Measurements from ENCODE around the gene TMEM132D.

TMEM132D gene

DNA sequence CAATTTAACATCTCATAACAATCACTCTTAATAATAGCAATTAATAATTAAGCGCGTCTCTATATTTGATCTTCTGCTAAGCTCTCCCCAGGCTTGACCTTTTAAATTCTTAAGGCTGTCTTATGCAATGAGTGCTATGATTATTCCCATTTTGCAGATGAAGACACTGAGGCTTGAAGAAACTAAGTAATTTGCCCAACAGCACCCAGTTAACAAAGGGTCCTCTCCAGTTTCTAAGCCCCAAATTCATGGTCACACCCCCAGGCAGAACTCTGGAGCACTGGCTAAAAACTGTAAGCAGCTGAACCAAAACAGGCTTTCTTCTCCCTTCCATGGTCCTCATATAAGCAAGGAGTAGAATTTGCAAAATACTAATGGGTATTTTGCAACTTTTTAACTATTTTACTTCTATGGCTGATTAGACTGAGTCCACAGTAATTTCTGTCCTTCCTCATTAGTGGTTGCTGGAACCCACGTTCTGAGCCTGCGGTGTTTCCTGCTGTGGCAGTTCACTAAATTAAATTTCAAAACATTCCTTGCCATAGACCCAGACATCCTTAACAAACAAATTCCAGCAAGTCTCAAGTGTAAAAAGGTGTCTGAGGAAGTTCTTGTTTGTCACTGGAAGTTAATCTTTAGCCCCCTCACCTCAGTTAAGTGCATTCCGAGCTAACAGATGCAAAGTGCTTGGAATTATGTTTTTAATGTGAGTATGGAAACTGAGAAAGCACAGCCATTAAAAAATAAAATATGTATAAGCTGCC lies 76.5 kb downstream of the TMEM132D start:
- no peak for DNase-seq (ENCODE audit: extremely low read depth in 1 of 2, low read depth in 1 of 2)

DNA sequence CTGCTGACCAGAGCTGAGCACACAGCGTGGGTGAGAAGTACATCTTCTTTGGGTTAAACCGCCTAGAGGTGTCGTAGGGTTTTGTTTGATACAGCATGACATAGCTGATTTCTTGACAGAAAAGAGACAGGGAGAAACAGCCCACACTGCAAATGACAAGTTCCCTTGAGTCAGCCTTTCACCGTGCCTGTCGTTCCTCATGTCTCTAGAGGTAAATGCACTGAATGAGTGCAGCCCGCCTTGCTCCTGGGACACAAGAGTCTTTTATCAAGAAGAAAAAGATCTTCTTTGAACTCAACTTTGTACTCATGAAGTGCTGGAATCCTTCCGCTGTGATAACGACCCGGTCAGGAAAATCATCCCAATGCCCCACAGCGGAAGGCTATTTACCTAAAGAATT lies 77.6 kb downstream of the TMEM132D start:
- no peak for DNase-seq (ENCODE audit: extremely low read depth in 1 of 2, low read depth in 1 of 2)

DNA sequence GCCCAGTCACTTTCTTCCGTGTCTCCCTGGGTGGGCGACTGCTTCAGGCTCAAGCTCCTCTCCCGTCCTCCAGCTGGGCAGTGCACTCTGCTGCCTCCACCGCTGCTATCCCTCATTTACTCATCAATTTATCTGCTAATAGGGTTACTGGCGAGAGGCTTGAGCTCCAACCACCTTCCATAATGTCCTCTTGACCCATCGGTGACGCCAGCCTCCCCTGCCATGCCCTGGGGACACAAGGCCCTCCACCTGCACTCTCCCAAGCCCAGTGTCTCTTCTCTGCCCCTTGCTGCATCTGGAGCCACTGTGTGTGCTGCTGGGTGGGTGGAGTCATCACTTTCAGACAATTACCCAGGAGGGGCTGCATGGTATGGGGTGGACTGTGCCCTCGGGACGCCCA lies 78.5 kb downstream of the TMEM132D start:
- DNase-seq (ENCODE audit: extremely low read depth in 1 of 2, low read depth in 1 of 2): no peak

DNA sequence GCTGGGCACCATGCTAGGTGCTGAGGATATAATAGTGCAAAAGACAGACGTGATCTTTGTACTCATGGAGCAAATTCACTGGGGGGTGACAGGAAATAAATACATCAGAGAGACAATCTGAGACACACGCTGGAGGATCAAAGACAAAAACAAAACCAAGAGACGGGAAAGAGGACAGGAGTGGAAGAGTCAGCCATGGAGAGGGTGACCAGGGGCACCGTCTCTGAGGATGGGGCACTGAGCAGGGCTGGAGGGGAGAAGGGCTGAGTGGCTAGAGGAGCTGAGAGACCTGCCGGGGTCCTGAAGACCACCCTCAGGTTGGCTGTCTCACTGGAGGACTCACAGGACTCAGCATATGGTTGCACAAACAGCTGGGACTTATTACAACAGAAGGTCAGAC lies 81.9 kb downstream of the TMEM132D start:
- no peak for DNase-seq (ENCODE audit: extremely low read depth in 1 of 2, low read depth in 1 of 2)

DNA sequence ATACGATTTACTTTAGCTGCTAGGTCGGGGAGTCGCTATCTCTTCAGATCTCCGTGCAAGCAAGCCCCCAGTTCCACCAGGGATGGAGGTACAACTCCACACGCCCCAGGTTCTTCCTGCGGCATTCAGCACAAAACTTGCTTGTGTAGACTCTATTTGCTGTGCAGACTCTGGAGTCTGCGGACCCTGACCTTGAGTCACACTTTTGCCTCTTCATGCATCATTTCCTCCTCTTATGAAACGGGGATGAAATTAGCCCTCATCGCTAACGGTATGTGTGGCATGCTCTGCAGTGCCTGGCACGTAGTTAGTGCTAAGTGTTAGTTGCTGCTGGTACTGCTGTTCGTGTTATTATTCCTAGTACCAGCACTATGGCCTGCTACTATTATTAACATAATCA lies 84.4 kb downstream of the TMEM132D start:
- no peak for DNase-seq (ENCODE audit: extremely low read depth in 1 of 2, low read depth in 1 of 2)

DNA sequence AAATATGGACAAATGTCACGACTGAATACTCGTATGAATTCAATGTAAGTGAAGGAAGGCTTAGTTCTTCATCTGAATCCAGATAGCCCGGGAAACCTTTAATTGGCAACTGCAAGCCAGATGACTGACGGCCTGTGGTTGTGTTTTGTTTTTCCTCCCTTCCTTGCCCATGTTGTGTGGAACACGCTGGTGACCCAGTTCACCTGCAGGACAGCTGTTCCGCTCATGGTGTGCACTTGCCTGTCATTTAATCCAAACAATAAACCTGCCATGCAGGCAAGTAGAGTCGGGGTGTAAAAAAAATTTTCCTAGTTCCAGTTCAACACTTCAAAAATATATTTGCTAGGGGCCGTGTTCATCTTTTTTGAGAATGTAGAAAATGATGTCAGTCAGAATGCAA lies 88.0 kb downstream of the TMEM132D start:
- no peak for DNase-seq (ENCODE audit: extremely low read depth in 1 of 2, low read depth in 1 of 2)

DNA sequence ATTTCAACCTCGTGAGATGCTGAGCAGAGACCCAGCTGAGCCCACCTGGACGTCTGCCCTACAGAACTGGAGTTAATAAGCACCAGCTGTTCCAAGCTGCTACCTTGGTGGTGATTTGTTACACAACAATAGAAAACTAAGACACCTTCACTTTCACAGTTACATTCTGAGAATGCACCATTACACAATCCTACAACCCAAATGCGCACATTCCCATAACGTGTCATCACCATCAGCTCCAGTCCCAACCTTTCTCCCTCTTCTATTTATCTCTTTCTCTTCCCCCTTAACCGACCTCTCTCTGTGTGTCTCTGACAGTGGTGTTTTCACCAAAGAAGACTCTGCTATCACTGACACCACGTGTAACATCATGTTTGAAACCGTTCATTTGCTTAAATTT lies 91.9 kb downstream of the TMEM132D start:
- no peak for DNase-seq (ENCODE audit: extremely low read depth in 1 of 2, low read depth in 1 of 2)

DNA sequence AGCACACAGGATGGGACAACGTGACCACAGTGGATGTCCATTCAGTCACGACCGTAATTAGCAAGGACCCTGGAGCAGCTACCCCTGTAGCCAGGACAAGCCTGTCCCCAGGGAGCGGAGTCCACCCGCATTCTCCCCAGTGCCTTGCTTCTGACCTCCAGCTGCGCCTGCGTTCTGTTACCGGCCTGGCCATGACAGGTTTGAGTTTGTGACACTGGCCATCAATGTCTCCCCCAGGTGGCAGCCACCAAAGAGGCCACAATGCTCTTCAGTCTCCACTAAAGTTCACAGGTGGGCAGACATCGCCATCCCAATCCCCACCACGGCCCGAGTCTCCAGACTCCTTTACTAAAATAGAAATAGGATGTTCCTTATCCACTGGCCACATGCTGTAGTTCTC lies 96.7 kb downstream of the TMEM132D start:
- no peak for DNase-seq (ENCODE audit: extremely low read depth in 1 of 2, low read depth in 1 of 2)

DNA sequence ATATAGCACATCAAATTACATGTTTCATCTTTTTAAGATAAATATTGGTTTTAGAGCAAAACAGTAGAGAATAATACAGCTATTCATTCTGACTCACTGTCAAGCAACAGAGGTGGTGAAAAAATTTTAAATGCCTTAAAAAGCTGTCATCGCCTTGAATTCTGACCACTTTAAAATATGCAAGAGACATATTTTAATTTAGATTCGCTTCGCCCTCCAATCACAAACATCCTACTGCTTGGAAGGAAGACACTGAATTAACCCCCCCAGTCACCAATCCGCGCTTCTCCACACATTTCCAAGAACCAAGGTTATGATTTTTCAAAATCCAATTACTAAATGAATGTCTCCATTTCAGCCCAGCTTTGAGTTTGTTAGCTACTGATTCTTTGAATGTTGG lies 112.4 kb downstream of the TMEM132D start:
- DNase-seq (ENCODE audit: extremely low read depth in 1 of 2, low read depth in 1 of 2): no peak

DNA sequence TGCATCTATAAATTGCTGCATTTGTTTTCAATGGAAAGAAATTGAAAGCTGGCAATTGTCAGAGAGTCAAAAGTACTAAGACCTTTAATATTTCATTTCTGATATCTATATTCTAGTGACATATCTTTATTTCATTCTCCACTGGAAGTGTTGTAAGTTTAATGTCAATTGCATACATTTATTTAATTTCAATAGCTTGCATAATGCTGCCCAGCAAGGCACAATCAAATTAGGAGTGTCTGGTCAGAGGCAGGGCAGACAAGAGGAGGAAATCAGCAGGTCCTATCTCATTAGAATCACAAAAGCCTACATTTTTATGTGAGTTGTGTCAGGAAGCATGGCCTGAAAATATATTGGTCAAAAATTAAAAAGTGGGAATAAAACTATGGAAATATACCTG lies 112.9 kb downstream of the TMEM132D start:
- DNase-seq (ENCODE audit: extremely low read depth in 1 of 2, low read depth in 1 of 2): no peak

DNA sequence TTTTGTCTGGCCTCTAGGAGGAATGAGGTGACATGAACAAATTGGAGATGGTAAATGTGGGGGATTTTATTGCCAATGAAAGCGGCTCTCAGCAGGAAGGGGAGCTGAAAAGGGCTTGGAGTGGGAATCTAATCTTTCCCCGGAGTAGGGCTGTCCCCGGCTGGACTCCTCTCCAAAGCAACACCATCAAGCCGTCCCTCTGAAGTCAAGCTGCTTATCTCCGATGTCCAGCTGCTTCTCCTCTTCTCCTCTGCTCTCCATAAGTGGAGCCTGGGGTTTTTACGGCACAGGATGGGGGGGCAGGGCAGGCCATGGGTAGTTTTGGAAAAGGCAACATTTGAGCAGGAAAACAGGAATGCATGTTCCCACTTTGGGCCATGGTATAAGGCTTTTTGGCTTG lies 113.5 kb downstream of the TMEM132D start:
- no peak for DNase-seq (ENCODE audit: extremely low read depth in 1 of 2, low read depth in 1 of 2)

DNA sequence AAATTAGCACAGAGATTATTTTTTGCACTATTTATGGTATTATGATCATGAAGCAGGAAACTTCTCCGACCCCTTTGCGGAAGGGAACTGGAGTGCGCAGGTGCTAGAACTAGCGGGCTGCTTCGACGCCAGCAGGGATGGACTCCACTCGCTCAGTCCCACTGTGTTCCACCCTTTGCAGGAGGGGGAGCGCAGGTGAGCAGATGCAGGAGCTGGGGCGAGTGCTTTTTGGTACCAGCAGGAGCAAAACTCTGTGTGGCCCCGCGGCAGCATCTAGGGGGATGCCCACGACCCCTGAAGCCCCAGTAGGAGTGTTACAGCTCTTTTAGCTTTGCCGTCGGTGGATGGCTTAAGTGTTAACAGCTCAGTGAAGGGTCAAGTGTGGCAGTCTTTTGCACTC lies 113.9 kb downstream of the TMEM132D start:
- no peak for DNase-seq (ENCODE audit: extremely low read depth in 1 of 2, low read depth in 1 of 2)

DNA sequence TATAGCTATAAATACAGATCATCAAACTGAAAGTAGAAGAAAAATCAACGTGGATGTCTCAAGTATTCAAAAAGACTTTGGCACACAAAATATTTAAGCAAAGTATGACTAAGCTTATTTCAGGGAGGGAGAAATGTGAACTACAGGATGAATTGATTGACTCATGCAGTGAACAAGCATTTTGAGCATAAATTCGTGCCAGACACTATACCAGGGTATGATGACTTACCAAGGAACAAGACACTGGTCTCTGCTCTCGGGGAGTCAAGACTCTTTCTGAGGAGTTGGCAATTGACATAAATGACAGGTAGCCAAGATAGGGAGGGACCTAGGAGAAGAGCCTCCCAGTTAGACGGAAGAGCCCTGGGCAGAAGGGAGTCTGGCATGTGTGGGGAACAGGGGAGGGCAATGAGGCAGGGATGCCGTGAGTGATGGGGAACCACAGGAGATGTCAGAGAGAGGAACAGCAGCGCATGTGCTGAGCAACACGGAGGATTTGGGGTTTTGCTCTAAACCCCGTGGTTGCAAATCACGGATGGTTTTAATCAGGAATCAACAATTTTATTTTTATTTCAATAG lies 115.2 kb downstream of the TMEM132D start:
- DNase-seq (ENCODE audit: extremely low read depth in 1 of 2, low read depth in 1 of 2): no peak

DNA sequence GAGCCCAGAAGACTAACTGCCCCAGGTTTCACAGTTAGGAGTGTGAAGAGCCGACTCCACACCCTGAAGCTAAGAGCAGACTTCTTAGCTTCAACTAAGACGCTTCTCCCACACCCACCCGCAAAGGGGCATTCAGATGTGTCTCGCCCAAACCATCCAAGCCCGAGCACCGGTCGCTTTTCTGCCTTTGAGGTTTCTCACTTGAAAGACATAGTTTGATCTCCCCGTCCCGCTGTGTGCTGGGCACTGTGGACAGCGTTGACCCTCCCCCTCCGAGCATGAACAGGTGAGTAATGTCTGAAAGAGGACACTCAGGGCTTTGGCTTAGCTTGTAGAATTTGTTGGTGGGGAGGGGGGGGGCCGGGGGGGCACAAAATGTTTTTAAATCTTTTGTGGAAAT lies 123.8 kb downstream of the TMEM132D start:
- DNase-seq (ENCODE audit: extremely low read depth in 1 of 2, low read depth in 1 of 2): no peak

DNA sequence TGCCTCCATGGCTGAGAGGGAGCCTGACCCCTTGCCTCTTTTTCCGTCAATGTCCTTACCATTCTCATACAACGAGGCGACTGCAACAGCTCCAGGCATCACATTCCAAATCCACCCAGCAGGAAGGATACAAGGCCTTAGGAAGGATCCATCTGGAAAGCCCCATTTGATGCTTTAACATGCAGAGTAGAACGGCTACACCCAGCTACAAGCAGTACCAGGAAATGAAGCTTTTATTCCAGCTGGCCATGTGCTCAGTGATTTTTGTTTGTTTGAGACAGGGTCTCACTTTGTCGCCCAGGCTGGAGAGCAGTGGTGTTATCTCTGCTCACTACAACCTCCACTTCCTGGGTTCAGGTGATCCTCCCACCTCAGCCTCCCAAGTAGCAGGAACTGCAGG lies 124.8 kb downstream of the TMEM132D start:
- no peak for DNase-seq (ENCODE audit: extremely low read depth in 1 of 2, low read depth in 1 of 2)

DNA sequence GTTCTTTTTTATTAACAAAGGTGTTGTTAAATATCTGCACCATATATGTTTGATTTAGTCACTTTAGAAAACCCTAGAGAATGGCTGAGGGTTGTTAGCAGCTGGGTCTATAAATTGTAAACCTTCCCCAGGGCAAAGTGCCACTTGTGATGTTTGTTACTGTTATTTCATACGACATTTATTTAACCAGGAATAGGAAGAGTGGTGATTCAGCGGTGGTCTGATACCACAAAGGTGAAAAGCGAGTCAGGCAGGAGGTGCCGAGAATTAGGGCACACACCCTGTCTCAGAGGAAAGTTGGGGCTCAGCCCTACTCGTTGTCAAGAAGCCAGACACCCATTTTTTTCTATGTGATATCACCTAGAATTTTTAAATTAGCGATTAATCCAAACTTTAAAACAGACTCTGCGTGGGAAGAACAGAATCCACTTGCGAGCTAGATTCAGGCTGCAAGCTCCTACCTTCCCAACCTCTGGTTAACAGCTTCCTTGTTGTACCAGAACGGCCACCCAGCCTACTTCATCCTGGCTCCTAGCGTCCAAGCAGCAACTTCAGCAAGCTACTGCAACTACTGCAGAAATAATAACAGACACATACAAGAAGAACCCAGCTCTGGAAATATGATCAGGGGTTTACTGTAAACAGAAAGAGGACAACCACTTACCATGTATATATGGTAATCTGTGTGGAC lies 126.7 kb downstream of the TMEM132D start:
- no peak for DNase-seq (ENCODE audit: extremely low read depth in 1 of 2, low read depth in 1 of 2)

DNA sequence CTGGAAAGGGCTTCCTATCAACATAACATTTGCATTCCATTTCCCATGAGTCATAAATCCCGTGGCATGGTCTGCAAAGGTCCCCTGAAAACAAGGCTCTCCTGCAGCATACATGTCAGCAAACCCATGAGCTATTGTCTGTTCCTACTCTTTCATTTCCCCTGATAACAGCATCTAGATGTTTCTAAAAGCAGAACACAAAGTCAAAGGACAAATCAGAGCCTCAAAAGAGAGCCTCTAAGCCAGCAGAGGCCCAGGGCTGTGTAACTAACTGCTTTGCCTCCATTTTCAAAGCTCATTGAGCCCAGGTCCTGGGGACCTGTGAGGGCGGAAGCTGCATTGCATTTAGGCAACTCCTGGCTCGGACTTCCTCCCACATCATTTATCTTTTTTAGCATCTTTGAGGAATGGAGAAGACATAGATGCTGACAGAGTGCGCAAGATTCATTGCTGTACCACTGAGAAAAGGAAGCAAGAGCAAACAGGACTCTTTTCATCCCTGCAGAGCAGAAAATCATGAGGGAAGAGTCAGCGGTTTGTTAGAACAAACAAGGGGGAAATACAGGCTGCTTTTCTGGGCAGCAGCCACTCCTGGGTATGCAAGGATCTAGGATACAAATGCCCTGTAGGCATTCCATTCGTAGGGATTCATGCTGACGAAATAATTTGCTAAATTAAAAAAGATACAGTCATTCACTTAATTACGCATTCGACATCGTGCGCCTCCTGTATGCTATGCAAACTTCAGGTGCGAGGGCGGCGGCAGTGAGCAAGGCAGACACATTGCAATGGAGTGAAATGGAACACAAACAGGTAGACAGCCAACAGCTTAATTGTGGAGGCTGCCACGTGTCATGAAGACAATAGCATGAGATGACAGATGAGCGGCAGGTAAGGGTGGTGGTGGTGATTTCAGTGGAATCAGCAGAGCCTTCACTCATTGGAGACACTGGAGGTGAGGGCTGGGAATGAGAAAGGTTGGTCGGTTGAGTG lies 131.0 kb downstream of the TMEM132D start:
- DNase-seq (ENCODE audit: extremely low read depth in 1 of 2, low read depth in 1 of 2): no peak

DNA sequence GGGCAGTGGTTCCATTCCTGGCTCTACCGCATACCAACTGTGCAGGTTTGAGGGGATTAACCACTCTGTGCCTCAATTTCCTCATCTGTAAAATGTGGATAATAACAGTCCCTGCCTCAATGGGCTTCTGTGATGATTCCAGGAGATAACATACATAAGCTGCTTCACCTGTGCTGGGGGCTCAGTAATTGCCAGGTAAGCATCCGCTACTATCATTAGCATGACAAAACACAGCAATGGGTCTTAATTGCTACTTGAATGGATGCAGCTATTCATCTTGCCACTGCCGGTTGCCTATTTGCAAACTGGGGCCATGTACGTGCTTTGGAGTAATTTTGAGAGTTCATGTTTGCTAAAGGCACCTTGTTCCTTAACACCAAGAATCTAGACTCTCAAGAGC lies 132.6 kb downstream of the TMEM132D start:
- no peak for DNase-seq (ENCODE audit: extremely low read depth in 1 of 2, low read depth in 1 of 2)

DNA sequence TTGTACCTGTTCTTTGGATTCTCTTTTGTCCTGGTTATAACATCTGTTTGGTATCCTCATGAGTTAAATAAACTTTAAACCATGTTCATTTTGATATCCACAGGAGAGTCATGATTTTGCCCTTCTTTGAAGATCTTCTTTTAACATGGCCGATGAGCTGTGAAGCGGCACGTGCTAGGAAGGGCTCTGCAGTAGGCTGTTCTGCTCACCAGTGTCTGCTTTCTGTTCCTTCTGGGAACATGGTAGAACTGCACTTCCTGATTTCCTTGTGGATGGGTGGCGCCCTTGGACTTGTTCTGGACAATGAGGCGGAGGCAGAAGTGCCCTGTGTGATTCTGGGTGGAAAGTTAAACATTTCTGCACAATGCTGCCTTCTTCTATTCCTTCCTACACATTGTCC lies 138.1 kb downstream of the TMEM132D start:
- no peak for DNase-seq (ENCODE audit: extremely low read depth in 1 of 2, low read depth in 1 of 2)

DNA sequence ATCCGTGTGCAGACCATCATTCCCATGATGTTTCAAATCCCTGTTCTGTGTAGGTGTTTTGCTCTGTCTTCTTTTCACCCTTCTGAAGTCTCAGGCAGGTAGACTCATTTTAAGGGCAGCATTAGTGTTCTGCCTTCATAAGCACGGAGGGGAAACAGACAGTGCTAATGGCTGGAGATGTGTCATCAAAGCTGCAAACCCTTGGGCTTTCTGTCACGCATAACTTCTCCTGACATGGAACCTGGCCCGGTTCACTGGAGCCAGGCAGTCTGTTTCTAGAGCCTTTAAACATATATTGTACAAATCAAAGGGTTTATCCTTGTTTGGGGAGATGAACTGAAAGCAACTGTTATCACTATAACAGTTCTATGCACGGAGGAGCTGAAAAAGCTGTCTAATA lies 141.4 kb downstream of the TMEM132D start:
- DNase-seq (ENCODE audit: extremely low read depth in 1 of 2, low read depth in 1 of 2): no peak

DNA sequence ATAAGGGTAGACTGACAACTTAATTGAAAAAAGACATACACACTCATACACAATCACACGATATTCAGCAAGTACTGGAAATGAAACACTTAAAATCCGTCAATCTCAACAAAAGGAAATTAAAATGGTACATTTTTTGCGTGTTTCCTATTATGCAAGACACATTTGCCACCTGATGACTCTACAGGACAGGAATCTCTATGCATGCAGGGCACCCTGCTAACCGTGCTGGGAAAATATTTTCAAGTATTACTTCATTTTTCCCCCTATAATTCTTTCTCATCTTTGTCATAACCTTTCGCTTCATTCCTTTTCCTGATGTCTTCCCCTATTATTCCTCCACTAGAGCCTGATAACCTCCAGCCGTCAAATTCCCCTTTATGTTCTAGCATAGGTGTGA lies 150.2 kb downstream of the TMEM132D start:
- DNase-seq (ENCODE audit: extremely low read depth in 1 of 2, low read depth in 1 of 2): no peak

Data from stimulated activated CD8-positive, alpha-beta memory T cell treated with anti-CD3 and anti-CD28 coated beads, Interleukin-7, amount 100 ng/mL, for 48 hours (primary cell).